C1 segment of cervical spinal cord (tissue), 14 donors: ENCODE results near the gene ASF1A.

ENCODE experiments used
- DNase-seq, 14 donors: peaks; one replicate each; lab custom pipeline; 2025; lab: John Stamatoyannopoulos, UW

Gene ASF1A

DNA sequence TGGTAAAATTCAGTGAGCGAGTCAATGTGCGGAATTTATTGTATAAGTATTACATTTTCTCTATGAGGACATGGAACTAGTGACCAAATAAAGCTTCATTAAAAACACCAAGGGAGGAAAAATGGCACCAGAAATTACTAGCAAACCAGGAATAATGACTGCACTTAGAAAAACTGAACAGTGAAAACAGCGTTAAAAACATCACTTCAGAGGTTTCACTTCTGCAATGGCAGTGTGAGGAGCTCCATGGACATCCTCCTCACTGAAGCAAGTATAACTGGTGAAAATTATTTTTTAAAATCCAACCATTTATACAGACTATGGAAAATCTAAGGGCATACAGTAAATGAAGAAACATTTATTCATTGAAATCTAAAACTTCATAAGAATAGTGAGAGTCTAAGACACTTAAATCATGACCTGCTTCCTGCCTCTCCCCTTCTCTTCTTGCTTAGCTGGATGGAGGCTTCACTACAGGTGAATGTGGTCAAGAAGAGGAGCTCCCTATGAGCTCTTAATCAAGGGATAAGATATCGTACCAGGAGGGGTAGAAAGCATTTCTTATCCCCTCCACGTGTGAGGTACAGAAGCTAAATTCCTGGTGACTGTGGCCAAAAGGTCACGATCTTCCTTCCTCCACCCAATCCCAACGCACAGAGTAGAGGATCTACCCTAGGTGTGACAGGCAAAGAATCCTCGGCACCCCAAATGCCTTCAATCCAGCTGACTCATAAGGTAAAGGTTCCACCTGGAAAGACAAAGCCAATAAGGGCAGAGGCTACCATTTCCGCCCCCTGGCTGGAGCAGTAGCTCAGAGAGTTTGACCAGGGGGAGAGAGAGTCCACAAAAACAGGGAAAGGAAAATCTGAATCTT, 12.3 kb upstream of the ASF1A start:
- DNase-seq, result no peak

GRCh38 chr6:118882314-118882905, 11.5 kb upstream of the ASF1A start:
- DNase-seq, result no peak

- no peak for DNase-seq
Observed at GRCh38 chr6:118886641-118887040, 7.3 kb upstream of the ASF1A start.

GRCh38 chr6:118889163-118889562, 4.8 kb upstream of the ASF1A start:
- no peak for DNase-seq

- no peak for DNase-seq
Observed at GRCh38 chr6:118890997-118891790, 2.8 kb upstream of the ASF1A start.

- peak in 1 of 14 donors; percentile 60 for DNase-seq
Observed at GRCh38 chr6:118892355-118892991, 1.5 kb upstream of the ASF1A start.

DNA sequence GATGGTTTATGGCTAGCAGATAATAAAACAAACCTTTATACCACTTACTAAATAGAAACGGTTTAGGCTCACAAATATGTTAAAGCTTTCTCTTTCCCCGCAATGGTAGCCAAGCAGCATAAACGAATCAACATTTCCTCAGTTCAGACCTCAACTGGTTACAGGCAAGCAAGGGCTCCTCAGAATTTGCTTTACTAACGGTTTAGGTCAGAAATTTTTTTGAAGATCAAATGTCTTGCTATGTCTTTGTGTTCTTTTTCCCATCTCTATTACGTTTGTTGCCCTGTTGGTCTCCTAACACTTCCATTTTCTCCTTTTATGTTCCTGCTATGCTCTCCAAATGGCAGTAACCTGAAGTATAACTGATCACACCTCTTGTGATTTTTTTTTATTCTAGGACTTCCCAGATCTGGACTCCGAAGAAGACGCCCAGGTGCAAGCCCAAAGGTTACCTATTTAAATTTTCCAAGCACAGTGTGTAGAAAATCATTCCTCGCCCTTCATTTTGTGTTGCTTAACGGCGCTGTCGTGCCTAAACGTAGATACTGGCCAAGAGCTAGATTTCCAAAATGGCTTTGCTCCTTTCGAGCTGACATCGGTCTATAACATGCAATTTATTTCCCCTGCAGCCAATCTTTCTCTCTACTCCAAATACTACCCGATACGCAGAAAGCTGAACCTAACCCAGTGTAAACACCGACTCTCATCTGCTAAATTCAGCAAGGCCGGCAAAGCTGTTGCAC, 717 bp upstream of the ASF1A start:
- peak in 6 of 14 donors; percentile 61 to 93 (median 68) for DNase-seq

- peak in 13 of 14 donors; percentile 12 to 87 (median 70) for DNase-seq
Observed at GRCh38 chr6:118894425-118895260, 691 bp downstream of the ASF1A start.

DNA sequence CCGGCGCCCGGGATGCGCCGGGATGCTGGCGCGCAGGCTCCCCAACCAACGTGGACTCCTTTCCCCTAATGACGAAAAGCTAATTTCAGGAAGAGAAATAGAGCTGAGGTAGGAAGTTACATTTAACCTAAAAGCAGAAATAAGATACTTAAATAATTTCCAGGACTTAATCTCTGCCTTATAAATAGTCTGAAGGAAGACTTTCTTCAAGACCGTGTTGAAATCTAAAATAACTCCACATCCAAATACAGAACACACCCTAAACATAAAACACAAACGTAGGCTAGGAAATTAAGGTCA, 1.3 kb downstream of the ASF1A start:
- DNase-seq, result no peak

- DNase-seq, result no peak
Observed at GRCh38 chr6:118895859-118896258, 1.9 kb downstream of the ASF1A start.

GRCh38 chr6:118896339-118897136, 2.6 kb downstream of the ASF1A start:
- no peak for DNase-seq

GRCh38 chr6:118897386-118897785, 3.4 kb downstream of the ASF1A start:
- no peak for DNase-seq

GRCh38 chr6:118899948-118900347, 6.0 kb downstream of the ASF1A start:
- DNase-seq, result no peak

- DNase-seq, result no peak
Observed at GRCh38 chr6:118902726-118903125, 8.8 kb downstream of the ASF1A start.

- DNase-seq, result no peak
Observed at GRCh38 chr6:118903138-118903537, 9.2 kb downstream of the ASF1A start.

GRCh38 chr6:118903691-118904090, 9.7 kb downstream of the ASF1A start:
- no peak for DNase-seq

- DNase-seq, result no peak
Observed at GRCh38 chr6:118905084-118905483, 11.1 kb downstream of the ASF1A start.

DNA sequence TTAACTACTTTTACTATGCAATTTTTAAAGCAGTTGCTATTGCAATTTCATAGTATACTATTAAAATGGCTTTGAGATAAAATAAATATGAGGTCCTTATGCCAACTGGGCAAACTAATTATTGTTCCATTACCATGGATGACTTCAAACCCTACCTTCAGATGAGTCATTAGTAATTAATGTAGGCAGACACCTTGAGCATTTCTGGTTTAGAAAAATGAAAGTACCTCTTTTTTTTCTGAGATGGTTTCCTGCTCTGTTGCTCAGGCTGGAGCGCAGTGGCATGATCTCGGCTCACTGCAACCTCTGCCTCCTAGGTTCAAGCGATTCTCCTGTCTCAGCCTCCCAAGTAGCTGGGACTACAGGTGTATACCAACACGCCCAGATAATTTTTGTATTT, 11.9 kb downstream of the ASF1A start:
- no peak for DNase-seq

GRCh38 chr6:118908441-118908840, 14.5 kb downstream of the ASF1A start:
- no peak for DNase-seq

DNA sequence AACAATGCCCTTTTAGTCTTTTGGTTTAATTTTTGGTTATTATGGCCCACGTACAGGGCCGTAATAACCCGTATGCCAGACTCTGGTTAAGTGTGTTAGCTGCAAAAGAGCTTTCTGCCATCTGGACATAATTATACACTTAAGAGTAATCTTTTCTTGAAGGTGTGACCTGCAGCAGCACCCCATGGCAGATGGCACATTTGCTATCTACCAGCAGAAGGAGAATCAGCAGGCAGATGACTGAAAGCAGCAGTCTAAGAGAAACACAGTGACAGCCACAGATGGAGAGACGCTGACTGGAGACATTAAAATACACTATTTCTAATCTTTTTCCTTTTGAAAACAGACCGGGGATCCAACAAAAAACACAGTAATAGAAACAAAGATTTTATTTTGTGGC, 18.7 kb downstream of the ASF1A start:
- no peak for DNase-seq
